GM19395 (cell line): Measurements from ENCODE around the gene CRIM1.

Experiments
- ATAC-seq: cut with Tn5 transposase; IDR thresholded peaks from one replicate; pipeline ENCODE4 v1.9.1; 2021; ENCODE audit warnings: mild to moderate bottlenecking, moderate library complexity; ENCODE audit not compliant: unreplicated experiment

The CRIM1 gene

GRCh38 chr2:36395866-36396265 lies 40.3 kb downstream of the CRIM1 start:
- ATAC-seq: no peak

GRCh38 chr2:36396878-36397539 lies 41.4 kb downstream of the CRIM1 start:
- ATAC-seq: no peak

GRCh38 chr2:36397728-36398413 lies 42.3 kb downstream of the CRIM1 start:
- no peak for ATAC-seq

GRCh38 chr2:36399050-36399449 lies 43.5 kb downstream of the CRIM1 start:
- no peak for ATAC-seq

- ATAC-seq: peak; percentile 56
Observed at GRCh38 chr2:36403675-36404230, 48.2 kb downstream of the CRIM1 start.

GRCh38 chr2:36404318-36404717 lies 48.7 kb downstream of the CRIM1 start:
- peak; percentile 49 for ATAC-seq

GRCh38 chr2:36404754-36405153 lies 49.2 kb downstream of the CRIM1 start:
- ATAC-seq: peak; percentile 63

- ATAC-seq: peak; percentile 8
Observed at GRCh38 chr2:36405183-36405582, 49.6 kb downstream of the CRIM1 start.

GRCh38 chr2:36406296-36406695 lies 50.7 kb downstream of the CRIM1 start:
- no peak for ATAC-seq

- no peak for ATAC-seq
Observed at GRCh38 chr2:36407413-36407812, 51.8 kb downstream of the CRIM1 start.

- no peak for ATAC-seq
Observed at GRCh38 chr2:36408198-36408703, 52.7 kb downstream of the CRIM1 start.

- ATAC-seq: no peak
Observed at GRCh38 chr2:36409335-36409734, 53.8 kb downstream of the CRIM1 start.

- no peak for ATAC-seq
Observed at GRCh38 chr2:36409935-36410334, 54.4 kb downstream of the CRIM1 start.

GRCh38 chr2:36410681-36411080 lies 55.1 kb downstream of the CRIM1 start:
- ATAC-seq: no peak

- no peak for ATAC-seq
Observed at GRCh38 chr2:36411962-36412444, 56.4 kb downstream of the CRIM1 start.

- ATAC-seq: no peak
Observed at GRCh38 chr2:36413218-36413617, 57.6 kb downstream of the CRIM1 start.

GRCh38 chr2:36414307-36414706 lies 58.7 kb downstream of the CRIM1 start:
- no peak for ATAC-seq

- no peak for ATAC-seq
Observed at GRCh38 chr2:36415381-36416022, 59.9 kb downstream of the CRIM1 start.

- ATAC-seq: no peak
Observed at GRCh38 chr2:36416370-36417165, 61.0 kb downstream of the CRIM1 start.

GRCh38 chr2:36420569-36421181 lies 65.1 kb downstream of the CRIM1 start:
- no peak for ATAC-seq
